GM19043 (cell line): ENCODE measurements around the gene NISCH.
A peak's percentile ranks its signal among the peaks of the same experiment; 100 is the strongest.

Source experiments
- ATAC-seq: cut with Tn5 transposase; IDR thresholded peaks from one replicate; pipeline ENCODE4 v1.9.1; 2021; ENCODE audit warnings: low read depth; ENCODE audit not compliant: unreplicated experiment

The NISCH gene

DNA sequence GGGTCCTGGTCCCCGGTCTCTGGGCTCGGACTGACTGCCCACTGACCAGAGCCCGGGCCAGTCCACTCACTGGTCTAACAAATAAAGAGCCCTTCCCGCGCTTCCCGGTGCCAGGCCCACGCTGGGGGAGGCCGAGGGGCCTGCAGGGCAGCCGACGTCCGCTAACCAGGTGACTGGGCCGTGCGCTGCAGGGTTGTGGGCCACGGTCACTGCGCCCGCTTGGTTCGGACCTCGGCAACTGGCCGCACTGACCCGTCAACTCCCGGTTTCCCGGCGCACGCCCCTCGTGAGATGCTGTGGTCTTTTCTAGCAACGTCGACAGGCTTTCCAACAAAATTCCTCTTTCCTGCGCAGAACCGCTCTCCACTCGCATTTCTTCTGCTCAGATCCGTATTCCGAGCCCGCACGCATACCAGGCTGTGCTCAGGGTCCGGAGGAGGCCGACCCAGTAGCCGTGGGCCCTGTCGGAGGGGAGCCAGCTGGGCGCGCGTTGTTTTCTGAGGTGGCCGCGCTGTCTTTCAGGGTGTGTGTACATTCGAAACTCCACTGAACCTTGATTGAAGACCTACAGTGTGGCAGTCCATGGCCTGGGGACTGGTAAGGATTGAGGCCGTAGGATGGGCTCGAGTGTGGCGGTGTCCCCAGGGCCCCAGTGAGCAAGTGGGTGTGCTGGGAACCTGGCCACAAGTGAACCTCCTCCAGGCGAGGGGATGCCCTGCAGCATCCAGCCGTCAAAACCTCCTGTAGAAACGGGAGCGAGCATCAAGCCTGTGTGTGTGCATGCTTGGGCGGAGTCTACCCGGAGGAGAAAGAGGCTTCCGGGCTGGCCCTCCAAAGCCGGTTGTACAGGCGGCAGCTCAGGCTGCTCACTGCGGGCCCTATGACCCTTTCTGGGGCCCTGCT lies 79.1 kb downstream of the NISCH start:
- ATAC-seq: no peak

DNA sequence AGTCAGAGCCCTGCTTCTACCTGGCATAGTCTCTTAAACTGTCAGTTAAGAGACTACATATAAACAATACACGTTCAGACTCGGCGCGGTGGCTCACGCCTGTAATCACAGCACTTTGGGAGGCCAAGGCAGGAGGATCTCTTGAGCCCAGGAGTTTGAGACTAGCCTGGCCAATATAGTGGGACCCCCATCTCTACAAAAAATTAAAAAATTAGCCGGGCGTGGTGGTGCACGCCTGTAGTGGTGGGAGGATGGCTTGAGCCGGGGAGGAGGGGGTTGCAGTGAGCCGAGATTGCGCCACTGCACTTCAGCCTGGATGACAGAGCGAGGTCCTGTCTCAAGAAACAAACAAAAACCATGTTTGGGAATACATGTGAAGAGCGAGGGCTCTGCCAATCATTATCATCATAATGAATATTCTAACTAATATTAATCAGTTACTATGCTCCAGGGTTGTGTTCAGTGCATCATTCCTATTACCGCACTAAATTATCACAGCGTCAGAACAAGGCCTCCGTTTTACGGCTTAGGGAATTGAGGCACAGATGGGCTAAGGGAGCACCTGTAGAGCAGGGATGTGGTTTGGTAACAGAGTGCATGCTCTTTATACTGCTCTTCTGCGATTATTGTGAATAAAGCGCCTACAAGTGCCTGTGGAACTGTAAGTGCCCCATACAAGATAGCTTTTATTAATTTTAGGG lies 80.2 kb downstream of the NISCH start:
- no peak for ATAC-seq

DNA sequence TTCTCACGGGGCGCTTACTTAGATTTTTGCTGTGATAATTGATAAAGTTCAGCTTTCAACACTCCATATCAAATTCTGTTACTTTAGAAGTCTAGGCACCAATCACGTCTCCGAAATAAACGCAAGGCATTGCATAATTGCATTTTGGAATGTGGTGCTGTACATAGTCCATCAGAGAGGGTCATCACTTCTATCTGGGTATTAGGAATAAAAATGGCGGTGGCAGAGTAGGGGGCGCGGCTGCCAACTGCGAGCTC lies 80.6 kb downstream of the NISCH start:
- ATAC-seq: no peak

DNA sequence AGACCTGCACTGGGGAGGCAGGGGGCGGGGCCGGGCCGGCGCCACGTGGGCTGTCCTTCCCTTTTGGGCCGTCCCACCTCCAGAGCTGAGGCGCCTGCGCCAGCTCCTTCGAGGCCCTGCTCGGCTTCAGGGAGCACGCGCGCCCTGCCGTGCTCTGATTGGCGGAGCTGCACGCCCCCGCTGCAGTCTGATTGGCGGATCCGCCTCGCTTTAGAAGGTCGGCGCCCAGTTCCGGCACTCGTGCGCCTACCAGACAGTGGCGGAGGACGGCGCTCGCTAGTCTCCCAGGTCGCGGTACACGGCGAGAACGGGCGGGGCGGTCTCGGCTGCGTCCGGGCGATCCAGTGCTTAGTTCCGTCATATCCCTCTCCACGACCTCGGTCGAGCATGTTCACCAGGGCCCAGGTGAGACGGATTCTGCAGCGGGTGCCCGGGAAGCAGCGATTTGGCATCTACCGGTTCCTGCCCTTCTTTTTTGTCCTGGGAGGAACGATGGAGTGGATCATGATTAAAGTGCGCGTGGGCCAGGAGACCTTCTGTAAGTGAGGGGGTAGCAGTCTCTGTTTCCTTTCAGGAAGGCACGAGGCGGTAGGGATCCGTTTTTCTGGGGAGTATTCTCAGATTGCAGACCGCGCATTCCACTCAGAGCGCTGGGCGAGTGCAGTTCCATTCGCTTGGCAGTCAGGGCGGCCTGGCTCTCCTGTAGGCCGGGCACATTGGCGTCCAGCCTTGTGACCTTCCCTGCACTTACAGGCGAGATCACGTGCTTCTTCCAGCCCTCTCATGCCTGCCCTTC lies 81.2 kb downstream of the NISCH start, which contains the start of gene UQCC5:
TSS of gene UQCC5 (plus strand) at position 237 of the 796 bp plus-strand sequence. CDS start at position 388, 151 bp downstream.
- peak; percentile 92 for ATAC-seq

DNA sequence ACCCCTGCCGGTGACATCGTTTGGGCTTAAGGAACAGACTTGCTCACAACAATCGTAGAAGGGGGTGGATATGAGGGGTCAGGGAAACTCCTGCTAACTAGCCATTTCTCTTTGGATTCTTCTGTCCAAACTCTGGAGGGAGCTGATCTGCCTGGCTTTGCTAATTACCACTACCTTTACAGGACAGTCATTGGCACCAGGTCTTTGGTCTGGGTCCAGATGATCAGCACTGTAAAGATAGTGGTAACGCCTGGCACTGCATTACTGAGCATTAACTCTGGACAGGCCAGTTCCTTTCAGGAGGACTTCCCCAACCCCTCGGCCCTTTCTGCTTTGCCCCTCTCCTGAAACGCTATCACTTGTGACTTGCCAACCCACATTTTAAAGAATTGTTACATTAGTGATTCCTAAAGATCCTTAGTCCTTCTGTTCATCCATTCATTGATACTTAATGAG lies 81.8 kb downstream of the NISCH start:
- ATAC-seq: no peak

DNA sequence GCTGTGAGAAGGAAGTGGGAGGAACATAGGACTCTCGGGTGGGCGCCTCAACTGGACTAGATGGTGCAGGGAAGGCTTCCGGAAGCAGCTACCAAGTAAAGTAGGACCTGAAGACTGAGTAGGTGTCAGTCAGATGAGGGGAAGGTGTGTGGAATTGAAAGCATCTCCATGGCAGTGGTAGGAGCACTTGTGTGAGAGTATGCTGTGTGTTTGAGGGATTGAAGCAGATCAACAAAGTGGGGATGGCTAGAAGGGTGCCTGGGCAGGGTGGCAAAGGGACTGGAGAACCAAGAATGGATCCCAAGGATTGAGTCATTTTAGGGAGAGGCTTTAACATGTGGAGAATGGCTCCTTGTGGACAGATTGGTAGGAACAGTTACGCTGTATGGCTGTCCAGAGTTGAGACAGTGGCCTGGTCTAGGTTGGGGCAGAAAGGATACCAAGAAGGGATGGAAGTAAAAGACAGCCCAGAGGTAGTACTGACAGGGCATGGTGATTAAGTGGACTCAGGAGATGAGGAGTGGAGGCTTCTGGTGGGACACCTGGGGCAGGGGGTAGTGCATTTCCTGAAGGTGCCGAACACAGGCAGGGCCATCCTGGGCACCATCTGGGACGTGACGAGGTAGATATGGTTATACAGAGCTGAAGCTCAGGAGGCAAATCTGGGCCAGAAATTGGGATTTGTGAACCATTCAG lies 82.5 kb downstream of the NISCH start:
- no peak for ATAC-seq

DNA sequence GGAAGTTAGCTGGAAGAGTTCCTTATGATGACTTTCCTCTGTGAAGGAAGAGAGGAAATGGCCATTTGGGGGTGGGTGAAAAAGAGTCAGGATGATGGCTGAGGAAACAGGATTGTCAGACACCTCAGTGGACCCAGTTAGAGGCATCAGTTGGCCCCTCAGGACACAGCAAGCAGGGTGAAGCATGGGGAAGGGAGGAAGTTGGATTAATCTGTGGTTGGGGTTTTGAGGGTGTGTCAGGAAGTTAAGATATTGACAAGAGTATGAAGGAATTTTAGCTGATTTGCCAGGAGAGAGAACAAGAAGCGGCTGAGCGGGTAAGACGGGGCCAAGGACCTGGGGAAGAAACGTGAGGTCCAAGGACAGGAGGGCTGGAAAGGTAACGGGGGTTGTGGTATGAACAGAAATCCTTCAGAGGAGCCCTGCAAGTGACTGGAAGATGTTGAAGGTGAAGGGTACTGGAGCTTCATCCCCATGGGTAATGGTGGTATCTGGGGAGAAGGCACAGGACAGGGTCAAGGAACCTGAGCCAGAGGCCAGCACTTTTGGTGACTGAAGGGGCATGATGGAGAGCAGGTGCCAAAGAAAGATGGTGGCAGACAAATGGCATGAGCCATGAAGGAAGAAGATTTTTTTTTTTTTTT lies 83.7 kb downstream of the NISCH start:
- ATAC-seq: no peak

DNA sequence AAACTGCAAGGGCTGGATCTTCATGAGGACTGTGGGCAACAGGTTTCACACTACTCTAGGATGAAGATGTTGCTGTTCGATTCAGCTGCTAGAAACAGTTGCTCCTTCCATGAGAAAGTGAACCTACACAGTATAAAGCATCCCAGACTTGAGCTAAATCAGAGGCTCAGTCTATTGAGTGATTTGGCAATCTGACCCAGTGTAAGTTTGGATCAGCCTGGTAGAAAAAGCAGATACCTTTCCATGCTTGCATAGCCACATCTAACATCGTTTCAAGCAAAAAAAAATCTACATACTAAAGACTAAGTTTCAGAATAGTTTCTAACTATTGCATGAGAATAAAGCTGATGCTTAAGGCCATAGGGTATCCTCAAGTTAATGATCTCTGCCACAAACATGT lies 85.6 kb downstream of the NISCH start:
- ATAC-seq: no peak
